Astrocyte (in vitro differentiated cells and primary cell): ENCODE data around the gene EPN2.

Experiments used
- CTCF ChIP-seq: IDR thresholded peaks from 2 replicates; pipeline ENCODE4 v1.5.1; 2011; ENCODE audit warnings: low read depth, mild to moderate bottlenecking, inconsistent platforms, low read length, moderate library complexity; ENCODE audit not compliant: insufficient read depth
- EZH2 ChIP-seq: IDR thresholded peaks from 2 replicates; pipeline ENCODE4 v1.6.1; 2012; ENCODE audit warnings: mild to moderate bottlenecking, low read length, inconsistent platforms; ENCODE audit not compliant: insufficient read depth

GRCh38 chr17:19381361-19381740 is 144.2 kb downstream of the EPN2 start:
- no peak for TF ChIP-seq CTCF
- no peak for TF ChIP-seq EZH2
